NT2/D1 (cell line): ENCODE data around the gene PIGS.

Source experiments
- SUZ12 ChIP-seq: IDR thresholded peaks from 2 replicates; pipeline ENCODE4 v1.6.1; 2011; ENCODE audit not compliant: insufficient read length, insufficient read depth; ENCODE audit errors: extremely low read depth
- YY1 ChIP-seq: IDR thresholded peaks from 2 replicates; pipeline ENCODE4 v1.6.1; 2011; ENCODE audit not compliant: insufficient read length, insufficient read depth
- ZNF274 ChIP-seq: IDR thresholded peaks from 2 replicates; pipeline ENCODE4 v1.6.1; 2011; ENCODE audit warnings: mild to moderate bottlenecking, low read depth, low read length

DNA sequence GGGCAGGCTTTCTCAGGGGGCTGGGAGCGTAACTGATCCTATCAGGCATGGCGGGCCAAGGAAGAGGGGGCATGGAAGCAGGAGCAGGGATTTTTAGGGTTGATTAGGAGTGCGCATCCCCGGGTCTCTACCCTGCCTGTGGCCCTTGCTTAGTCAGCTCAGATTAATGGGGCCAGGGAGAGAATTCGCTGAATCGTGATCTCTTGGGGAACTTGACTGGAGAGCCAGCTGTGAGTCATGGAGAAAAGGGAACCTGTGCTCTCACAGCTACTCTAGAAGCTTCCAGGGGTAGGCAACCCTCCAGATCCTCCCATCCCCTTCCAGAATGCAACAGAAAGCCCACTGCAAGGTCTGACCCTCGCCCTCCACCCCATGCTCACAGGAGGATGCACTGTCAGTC, 61.5 kb downstream of the PIGS start:
- no peak for TF ChIP-seq ZNF274
- no peak for TF ChIP-seq YY1
- no peak for TF ChIP-seq SUZ12
